ENCODE data around the gene ZNF777. TPM values are rescaled to one million over a fixed set of nuclear protein-coding genes. Genes with fewer than 3 reads are reported as not detected.

ZNF777 gene
- total RNA-seq, 1 donor from 2014 or later = 20.0 TPM

DNA sequence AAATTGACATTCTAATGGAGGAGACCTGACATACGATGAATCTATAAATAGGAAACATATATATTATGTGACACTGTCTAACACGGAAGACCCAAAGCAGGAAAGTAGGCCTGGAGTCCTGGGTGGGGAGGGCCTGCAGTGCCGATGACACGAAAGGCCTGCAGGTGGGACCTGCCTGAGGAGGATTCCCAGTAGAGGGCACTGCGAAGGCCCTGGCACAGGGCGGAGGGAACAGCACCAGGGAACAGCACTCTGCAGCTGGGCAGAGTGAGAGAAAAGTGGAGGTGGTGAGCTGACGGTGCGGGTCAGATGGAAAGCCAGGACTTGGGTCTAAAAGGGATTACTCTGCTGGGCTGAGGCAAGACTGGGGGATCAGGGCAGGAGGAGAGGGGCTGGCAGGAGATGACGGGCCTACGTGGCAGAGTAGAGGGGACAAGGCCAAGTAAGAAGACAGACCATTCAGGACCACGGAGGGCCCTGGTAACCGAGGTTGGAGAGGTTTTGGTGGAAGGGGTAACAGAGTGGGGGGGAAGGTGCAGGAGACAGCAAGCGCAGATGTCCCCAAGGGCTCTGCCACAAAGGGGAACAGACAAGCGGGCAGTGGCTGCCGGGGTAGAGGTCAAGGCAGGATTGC lies 28.6 kb upstream of the ZNF777 start:
- no peak for DNase-seq (ENCODE audit: low spot score in 2 of 2, unreplicated experiment in 2 of 2)
- TF ChIP-seq, protein P1, sequence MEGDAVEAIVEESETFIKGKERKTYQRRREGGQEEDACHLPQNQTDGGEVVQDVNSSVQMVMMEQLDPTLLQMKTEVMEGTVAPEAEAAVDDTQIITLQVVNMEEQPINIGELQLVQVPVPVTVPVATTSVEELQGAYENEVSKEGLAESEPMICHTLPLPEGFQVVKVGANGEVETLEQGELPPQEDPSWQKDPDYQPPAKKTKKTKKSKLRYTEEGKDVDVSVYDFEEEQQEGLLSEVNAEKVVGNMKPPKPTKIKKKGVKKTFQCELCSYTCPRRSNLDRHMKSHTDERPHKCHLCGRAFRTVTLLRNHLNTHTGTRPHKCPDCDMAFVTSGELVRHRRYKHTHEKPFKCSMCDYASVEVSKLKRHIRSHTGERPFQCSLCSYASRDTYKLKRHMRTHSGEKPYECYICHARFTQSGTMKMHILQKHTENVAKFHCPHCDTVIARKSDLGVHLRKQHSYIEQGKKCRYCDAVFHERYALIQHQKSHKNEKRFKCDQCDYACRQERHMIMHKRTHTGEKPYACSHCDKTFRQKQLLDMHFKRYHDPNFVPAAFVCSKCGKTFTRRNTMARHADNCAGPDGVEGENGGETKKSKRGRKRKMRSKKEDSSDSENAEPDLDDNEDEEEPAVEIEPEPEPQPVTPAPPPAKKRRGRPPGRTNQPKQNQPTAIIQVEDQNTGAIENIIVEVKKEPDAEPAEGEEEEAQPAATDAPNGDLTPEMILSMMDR (IDR thresholded peaks at IDR 0.05; ENCODE audit: unreplicated experiment) = no peak
- H3K36me3 Mint-ChIP-seq = peaks cover 60% of the 10 kb centered on the region
- H3K27me3 Mint-ChIP-seq (ENCODE audit: low read depth) = no peaks in the 10 kb centered on the region
- no peak overlapping the region for H3K4me3 Mint-ChIP-seq
- peaks cover 5% of the 10 kb centered on the region for H3K9me3 Mint-ChIP-seq
- no peak overlapping the region for H3K27ac Mint-ChIP-seq
- no peaks in the 10 kb centered on the region for H3K4me1 Mint-ChIP-seq

- Mint-ChIP-seq H3K9me3 (peaks cover 20% of the 10 kb centered on the region), H3K27ac (no peak overlapping the region), H3K36me3 (peaks cover 65% of the 10 kb centered on the region), H3K27me3 (ENCODE audit: low read depth) (no peaks in the 10 kb centered on the region), H3K4me1 (no peaks in the 10 kb centered on the region), H3K4me3 (no peak overlapping the region)
- no peak for DNase-seq (ENCODE audit: low spot score in 2 of 2, unreplicated experiment in 2 of 2)
- TF ChIP-seq, protein P1 (IDR thresholded peaks at IDR 0.05; ENCODE audit: unreplicated experiment) = no peak
These were observed 18.7 kb upstream of the ZNF777 start for GRCh38 chr7:149479568-149479967.

DNA sequence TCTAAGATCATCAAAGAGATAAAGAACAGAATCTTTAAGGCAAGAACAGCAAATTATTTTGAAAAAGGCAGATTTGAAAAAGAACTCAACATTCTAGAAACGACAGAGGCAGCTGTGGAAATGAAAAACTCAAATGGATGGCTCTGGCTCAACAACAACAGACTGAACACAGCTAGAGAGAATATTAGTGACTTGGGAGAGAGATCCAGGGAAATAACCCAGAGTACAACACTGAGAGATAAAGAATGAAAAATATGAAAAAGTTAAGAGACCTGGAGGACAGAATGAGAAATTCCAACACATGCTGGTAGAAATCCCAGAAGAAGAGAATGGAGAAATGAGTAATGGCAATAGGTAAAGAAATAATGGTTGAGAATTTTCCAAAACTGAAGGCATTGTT lies 17.9 kb upstream of the ZNF777 start:
- peaks cover 15% of the 10 kb centered on the region for H3K9me3 Mint-ChIP-seq
- no peaks in the 10 kb centered on the region for H3K4me1 Mint-ChIP-seq
- H3K36me3 Mint-ChIP-seq = peaks cover 67% of the 10 kb centered on the region
- H3K27me3 Mint-ChIP-seq (ENCODE audit: low read depth) = no peaks in the 10 kb centered on the region
- H3K27ac Mint-ChIP-seq = no peak overlapping the region
- TF ChIP-seq, protein P1 (IDR thresholded peaks at IDR 0.05; ENCODE audit: unreplicated experiment) = no peak
- no peak overlapping the region for H3K4me3 Mint-ChIP-seq
- no peak for DNase-seq (ENCODE audit: low spot score in 2 of 2, unreplicated experiment in 2 of 2)

GRCh38 chr7:149477494-149478443 lies 16.9 kb upstream of the ZNF777 start:
- TF ChIP-seq, protein P1 (IDR thresholded peaks at IDR 0.05; ENCODE audit: unreplicated experiment) = no peak
- peaks cover 12% of the 10 kb centered on the region for H3K9me3 Mint-ChIP-seq
- H3K4me3 Mint-ChIP-seq = no peak overlapping the region
- DNase-seq (ENCODE audit: low spot score in 2 of 2, unreplicated experiment in 2 of 2) = no peak
- H3K27ac Mint-ChIP-seq = no peak overlapping the region
- peaks cover 72% of the 10 kb centered on the region for H3K36me3 Mint-ChIP-seq
- H3K4me1 Mint-ChIP-seq = no peaks in the 10 kb centered on the region
- no peaks in the 10 kb centered on the region for H3K27me3 Mint-ChIP-seq (ENCODE audit: low read depth)

DNA sequence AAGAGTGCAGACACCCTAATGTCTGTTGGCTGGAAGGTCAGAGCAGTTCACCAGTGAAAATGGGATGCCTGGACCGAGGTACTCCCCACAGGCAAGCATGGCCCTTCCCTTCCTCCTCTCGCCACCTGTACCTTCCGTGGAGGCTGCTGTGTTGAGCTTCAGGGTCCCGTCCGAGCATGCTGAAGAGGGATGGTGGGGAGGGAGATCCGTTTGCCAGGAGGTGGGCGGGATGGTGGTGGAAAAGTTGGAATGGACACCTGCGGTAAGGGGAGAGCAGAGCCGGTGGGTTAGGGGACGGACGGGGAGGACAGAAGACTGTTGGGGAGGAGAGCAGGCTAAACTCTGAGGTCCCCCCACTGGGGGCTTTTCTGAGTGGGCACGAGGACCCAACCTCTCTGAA lies 15.9 kb upstream of the ZNF777 start:
- Mint-ChIP-seq H3K4me3 (no peak overlapping the region), H3K27ac (no peak overlapping the region), H3K36me3 (peaks cover 78% of the 10 kb centered on the region), H3K4me1 (no peaks in the 10 kb centered on the region), H3K9me3 (peaks cover 12% of the 10 kb centered on the region), H3K27me3 (ENCODE audit: low read depth) (no peaks in the 10 kb centered on the region)
- DNase-seq (ENCODE audit: low spot score in 2 of 2, unreplicated experiment in 2 of 2) = no peak
- TF ChIP-seq, protein P1 (IDR thresholded peaks at IDR 0.05; ENCODE audit: unreplicated experiment) = no peak
